SK-N-SH treated with all-trans-retinoic acid at 6 μM for 48 hours (cell line): ENCODE data around the gene ARHGAP22.

ENCODE experiments used
- ATAC-seq: fragments of 200-7000 bp; cut with Tn5 transposase; 3 replicates; pipeline ENCODE4 v1.9.1; 2020; ENCODE audit warnings: mild to moderate bottlenecking, moderate library complexity
- ARNTL ChIP-seq: fragments of 450-650 bp; formaldehyde crosslinking; IDR thresholded peaks from 2 replicates; pipeline ENCODE4 v1.5.0; 2020; ENCODE audit warnings: low read depth, mild to moderate bottlenecking, moderate library complexity, borderline replicate concordance
- BACH2 ChIP-seq: fragments of 250-450 bp; sonication (Bioruptor Pico); IDR thresholded peaks from 2 replicates; pipeline ENCODE4 v1.9.0; 2021; ENCODE audit warnings: mild to moderate bottlenecking, borderline replicate concordance
- CSDC2 ChIP-seq: fragments of 250-450 bp; sonication (Bioruptor Pico); IDR thresholded peaks from 2 replicates; pipeline ENCODE4 v1.5.0; 2020; ENCODE audit warnings: mild to moderate bottlenecking, moderate library complexity
- CSRNP3 ChIP-seq: fragments of 250-450 bp; sonication (Bioruptor Pico); IDR thresholded peaks from 2 replicates; pipeline ENCODE4 v1.5.1; 2021; ENCODE audit warnings: mild to moderate bottlenecking, moderate library complexity
- ESRRG ChIP-seq: fragments of 250-450 bp; sonication (Bioruptor Pico); IDR thresholded peaks from 2 replicates; pipeline ENCODE4 v1.6.1; 2021; ENCODE audit warnings: mild to moderate bottlenecking
- GLIS3 ChIP-seq: fragments of 250-450 bp; sonication (Bioruptor Pico); IDR thresholded peaks from 2 replicates; pipeline ENCODE4 v1.5.0; 2020; ENCODE audit warnings: mild to moderate bottlenecking, moderate library complexity
- ISL1 ChIP-seq: fragments of 250-450 bp; sonication (Bioruptor Pico); IDR thresholded peaks from 2 replicates; pipeline ENCODE4 v2.1.2; 2022; ENCODE audit warnings: mild to moderate bottlenecking, moderate library complexity
- OSR1 ChIP-seq: fragments of 250-450 bp; sonication (Bioruptor Pico); IDR thresholded peaks from 2 replicates; pipeline ENCODE4 v1.8.0; 2022; ENCODE audit warnings: moderate library complexity, mild to moderate bottlenecking, inconsistent platforms
- PATZ1 ChIP-seq: fragments of 250-450 bp; sonication (Bioruptor Pico); IDR thresholded peaks from 2 replicates; pipeline ENCODE4 v1.8.0; 2020; ENCODE audit warnings: mild to moderate bottlenecking, moderate library complexity, borderline replicate concordance
- POU6F1 ChIP-seq: fragments of 250-450 bp; sonication (Bioruptor Pico); IDR thresholded peaks from 2 replicates; pipeline ENCODE4 v1.8.0; 2021; ENCODE audit warnings: low read depth, mild to moderate bottlenecking, moderate library complexity, borderline replicate concordance
- PPARA ChIP-seq: fragments of 250-450 bp; sonication (Bioruptor Pico); IDR thresholded peaks from 2 replicates; pipeline ENCODE4 v1.5.0; 2020; ENCODE audit warnings: mild to moderate bottlenecking, borderline replicate concordance
- SNAI2 ChIP-seq: fragments of 250-450 bp; sonication (Bioruptor Pico); IDR thresholded peaks from 2 replicates; pipeline ENCODE4 v1.5.0; 2020; ENCODE audit warnings: mild to moderate bottlenecking, moderate library complexity
- TCF4 ChIP-seq: fragments of 250-450 bp; sonication (Bioruptor Pico); IDR thresholded peaks from 2 replicates; pipeline ENCODE4 v1.8.0; 2021; ENCODE audit warnings: mild to moderate bottlenecking, moderate library complexity, borderline replicate concordance
- TSHZ2 ChIP-seq: fragments of 250-450 bp; sonication (Bioruptor Pico); IDR thresholded peaks from 2 replicates; pipeline ENCODE4 v1.5.0; 2020; ENCODE audit warnings: mild to moderate bottlenecking, moderate library complexity
- ZC3H10 ChIP-seq: fragments of 250-450 bp; sonication (Bioruptor Pico); IDR thresholded peaks from 2 replicates; pipeline ENCODE4 v1.5.1; 2021; ENCODE audit warnings: mild to moderate bottlenecking, moderate library complexity
- ZFP3 ChIP-seq: fragments of 250-450 bp; sonication (Bioruptor Pico); IDR thresholded peaks from 2 replicates; pipeline ENCODE4 v1.5.0; 2020; ENCODE audit warnings: mild to moderate bottlenecking, moderate library complexity
- ZNF565 ChIP-seq: fragments of 450-650 bp; formaldehyde crosslinking; conservative IDR thresholded peaks from 2 replicates; pipeline ENCODE4 v1.5.0; 2020; ENCODE audit warnings: low read depth, mild to moderate bottlenecking, moderate library complexity
- ZNF70 ChIP-seq: fragments of 450-650 bp; formaldehyde crosslinking; IDR thresholded peaks from 2 replicates; pipeline ENCODE4 v1.5.0; 2020; ENCODE audit warnings: mild to moderate bottlenecking, moderate library complexity
- ZNF8 ChIP-seq: fragments of 450-650 bp; formaldehyde crosslinking; IDR thresholded peaks from 2 replicates; pipeline ENCODE4 v1.5.0; 2020; ENCODE audit warnings: mild to moderate bottlenecking, moderate library complexity

The ARHGAP22 gene

GRCh38 chr10:48651839-48652238, 47.0 kb upstream of the ARHGAP22 start:
- no peak for ATAC-seq
- TF ChIP-seq BACH2 (no peak), ZC3H10 (no peak), TCF4 (CRISPR knock-in tag) (no peak), OSR1 (CRISPR knock-in tag) (no peak), TSHZ2 (CRISPR knock-in tag) (no peak), ZNF8 (CRISPR knock-in tag) (no peak), ZNF565 (CRISPR knock-in tag) (no peak), PATZ1 (no peak), ZNF70 (CRISPR knock-in tag) (no peak), ARNTL (CRISPR knock-in tag) (no peak), ISL1 (CRISPR knock-in tag) (no peak), ESRRG (CRISPR knock-in tag) (no peak), PPARA (CRISPR knock-in tag) (no peak), GLIS3 (no peak), SNAI2 (CRISPR knock-in tag) (no peak), CSDC2 (no peak)

- no peak for ATAC-seq
- TF ChIP-seq TSHZ2 (CRISPR knock-in tag) (no peak), ZFP3 (CRISPR knock-in tag) (no peak), ZNF70 (CRISPR knock-in tag) (no peak), ZC3H10 (no peak), TCF4 (CRISPR knock-in tag) (no peak), GLIS3 (no peak), POU6F1 (no peak)
Measured at GRCh38 chr10:48651293-48651692, 46.4 kb upstream of the ARHGAP22 start.

GRCh38 chr10:48649349-48649944, 44.6 kb upstream of the ARHGAP22 start:
- no peak for ATAC-seq
- TF ChIP-seq CSRNP3 (CRISPR knock-in tag) (no peak), ZNF565 (CRISPR knock-in tag) (no peak), ZNF8 (CRISPR knock-in tag) (no peak), PPARA (CRISPR knock-in tag) (no peak)
